PC-9 (cell line): ENCODE data around the gene MKKS.

Source experiments
- CTCF ChIP-seq: fragments of 200-600 bp; sonication (generic); conservative IDR thresholded peaks from 2 replicates; pipeline ENCODE4 v1.6.1; 2017; ENCODE audit warnings: mixed run types, antibody characterized with exemption, mild to moderate bottlenecking, moderate library complexity
- EZH2 ChIP-seq: fragments of 200-600 bp; sonication (generic); IDR thresholded peaks from 2 replicates; pipeline ENCODE4 v1.8.0; 2017; ENCODE audit warnings: antibody characterized with exemption, low read depth

DNA sequence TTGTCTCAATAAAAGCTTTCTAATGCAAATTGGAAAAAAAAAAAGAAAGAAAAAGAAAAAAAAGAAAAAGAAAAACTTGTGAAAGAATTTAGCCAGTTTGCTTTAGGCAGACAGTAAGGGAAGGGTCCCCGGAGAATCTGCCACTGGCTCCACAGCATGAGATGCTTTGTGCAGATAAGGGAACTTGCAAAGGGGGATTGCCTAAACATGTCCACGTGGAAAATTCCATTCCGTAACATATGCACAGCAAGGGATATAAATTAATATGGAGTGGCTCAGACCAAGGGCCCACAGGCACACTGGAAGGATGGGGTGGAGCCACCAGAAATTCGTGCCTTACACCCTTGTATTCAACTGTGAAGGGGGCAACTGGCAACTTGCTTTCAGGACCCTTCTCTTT is 45.4 kb downstream of the MKKS start:
- no peak for TF ChIP-seq CTCF
- TF ChIP-seq EZH2 = no peak
